ENCODE measurements around the gene PHGDH.

DNA sequence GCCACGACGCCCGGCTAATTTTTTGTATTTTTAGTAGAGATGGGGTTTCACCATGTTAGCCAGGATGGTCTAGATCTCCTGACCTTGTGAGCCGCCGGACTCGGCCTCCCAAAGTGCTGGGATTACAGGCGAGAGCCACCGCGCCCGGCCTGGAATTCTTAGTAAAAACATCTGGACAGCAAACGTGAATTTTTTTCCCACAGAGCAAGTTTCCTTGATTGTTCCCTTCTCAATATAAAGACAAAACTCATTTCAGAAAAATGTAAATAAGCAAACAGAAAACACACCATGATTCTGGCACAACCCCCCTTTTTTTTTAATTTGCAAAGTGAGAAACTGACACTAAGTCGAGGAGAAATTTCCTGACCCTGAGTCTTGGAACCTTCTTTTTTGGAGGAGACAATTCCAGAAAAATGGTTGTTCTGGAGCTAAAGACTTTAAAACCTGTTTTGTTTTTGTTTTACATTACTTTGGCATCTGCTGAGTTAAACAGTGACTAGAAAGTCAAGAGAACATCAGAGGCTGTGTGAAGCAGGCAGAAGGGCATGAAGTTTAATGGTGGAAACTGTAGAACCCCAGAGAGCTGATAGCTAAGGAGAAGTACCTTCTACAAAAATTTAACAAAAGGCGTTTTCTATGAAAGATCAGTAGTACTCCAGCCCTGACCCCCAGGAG, 67.3 kb downstream of the PHGDH start:
- TF ChIP-seq GATA2 (IDR thresholded peaks at IDR 0.05; ENCODE audit: low read depth, low read length) (no peak), GATA3 (IDR thresholded peaks at IDR 0.05; ENCODE audit: low read depth, low read length) (no peak)

Measured in SH-SY5Y (cell line).